ENCODE results near the gene ANXA2R.

- TF ChIP-seq CTCF (conservative IDR thresholded peaks at IDR 0.05; ENCODE audit: low read depth, low read length) (no peak), EZH2phosphoT487 (IDR thresholded peaks at IDR 0.05; ENCODE audit: borderline replicate concordance, low read length) (no peak)
Measured at GRCh38 chr5:43001748-43002147, 38.4 kb downstream of the ANXA2R start.
